Epithelial cell of proximal tubule (primary cell): ENCODE measurements around the gene SCLT1. TPM values are rescaled to one million over a fixed set of nuclear protein-coding genes. Genes with fewer than 3 reads are reported as not detected.

Source experiments
- DNase-seq: peaks from one replicate; pipeline ENCODE4 v3.0.0-alpha.2; 2011; ENCODE audit warnings: low read depth
- H3K4me3 ChIP-seq: 2 replicates; pipeline ENCODE4 v1.5.1; 2011; ENCODE audit warnings: low read depth, mild to moderate bottlenecking, low read length
- total RNA-seq: library from RNA; depleted of rRNA; stranded (reverse); fragments of >200 nt; gene quantifications from 2 replicates; pipeline ENCODE4 v1.2.3, GENCODE V29; 2015
- TF ChIP-seq, protein P1 (sequence below): conservative IDR thresholded peaks from 2 replicates; pipeline ENCODE4 v1.5.1; 2012; ENCODE audit warnings: low read depth, mild to moderate bottlenecking, low read length

Gene SCLT1
- total RNA-seq, 1 donor from 2014 or later, result 14.5 TPM

GRCh38 chr4:128868758-128869157 lies 224.6 kb downstream of the SCLT1 start:
- TF ChIP-seq, protein P1, sequence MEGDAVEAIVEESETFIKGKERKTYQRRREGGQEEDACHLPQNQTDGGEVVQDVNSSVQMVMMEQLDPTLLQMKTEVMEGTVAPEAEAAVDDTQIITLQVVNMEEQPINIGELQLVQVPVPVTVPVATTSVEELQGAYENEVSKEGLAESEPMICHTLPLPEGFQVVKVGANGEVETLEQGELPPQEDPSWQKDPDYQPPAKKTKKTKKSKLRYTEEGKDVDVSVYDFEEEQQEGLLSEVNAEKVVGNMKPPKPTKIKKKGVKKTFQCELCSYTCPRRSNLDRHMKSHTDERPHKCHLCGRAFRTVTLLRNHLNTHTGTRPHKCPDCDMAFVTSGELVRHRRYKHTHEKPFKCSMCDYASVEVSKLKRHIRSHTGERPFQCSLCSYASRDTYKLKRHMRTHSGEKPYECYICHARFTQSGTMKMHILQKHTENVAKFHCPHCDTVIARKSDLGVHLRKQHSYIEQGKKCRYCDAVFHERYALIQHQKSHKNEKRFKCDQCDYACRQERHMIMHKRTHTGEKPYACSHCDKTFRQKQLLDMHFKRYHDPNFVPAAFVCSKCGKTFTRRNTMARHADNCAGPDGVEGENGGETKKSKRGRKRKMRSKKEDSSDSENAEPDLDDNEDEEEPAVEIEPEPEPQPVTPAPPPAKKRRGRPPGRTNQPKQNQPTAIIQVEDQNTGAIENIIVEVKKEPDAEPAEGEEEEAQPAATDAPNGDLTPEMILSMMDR, result no peak
- no peak for DNase-seq
- H3K4me3 ChIP-seq, result no peak overlapping the region

- H3K4me3 ChIP-seq, result no peak overlapping the region
- TF ChIP-seq, protein P1, result no peak
- no peak for DNase-seq
Measured at GRCh38 chr4:128866691-128867090, 226.6 kb downstream of the SCLT1 start.

DNA sequence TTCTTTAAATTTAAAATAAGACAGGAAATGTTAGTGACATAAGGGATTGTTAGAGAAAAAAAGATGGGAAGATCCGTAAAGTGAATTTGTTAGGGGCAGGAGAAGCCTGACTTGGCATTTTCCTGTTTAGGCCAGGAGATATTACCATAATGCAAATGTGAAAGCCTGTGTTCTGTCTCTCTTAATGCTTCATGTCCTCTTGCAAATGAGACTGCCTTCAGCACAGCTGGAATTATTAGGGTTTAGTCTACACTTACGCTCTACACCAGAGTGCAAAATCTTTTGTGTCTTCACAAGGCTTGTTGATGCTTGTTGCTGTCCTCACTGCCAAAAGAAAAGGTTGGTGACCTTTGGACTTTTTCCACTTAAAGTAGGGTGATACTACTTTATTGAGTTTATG lies 227.1 kb downstream of the SCLT1 start:
- no peak overlapping the region for H3K4me3 ChIP-seq
- DNase-seq, result no peak
- TF ChIP-seq, protein P1, result no peak

GRCh38 chr4:128865132-128865531 lies 228.2 kb downstream of the SCLT1 start:
- H3K4me3 ChIP-seq, result no peak overlapping the region
- TF ChIP-seq, protein P1, result no peak
- no peak for DNase-seq

DNA sequence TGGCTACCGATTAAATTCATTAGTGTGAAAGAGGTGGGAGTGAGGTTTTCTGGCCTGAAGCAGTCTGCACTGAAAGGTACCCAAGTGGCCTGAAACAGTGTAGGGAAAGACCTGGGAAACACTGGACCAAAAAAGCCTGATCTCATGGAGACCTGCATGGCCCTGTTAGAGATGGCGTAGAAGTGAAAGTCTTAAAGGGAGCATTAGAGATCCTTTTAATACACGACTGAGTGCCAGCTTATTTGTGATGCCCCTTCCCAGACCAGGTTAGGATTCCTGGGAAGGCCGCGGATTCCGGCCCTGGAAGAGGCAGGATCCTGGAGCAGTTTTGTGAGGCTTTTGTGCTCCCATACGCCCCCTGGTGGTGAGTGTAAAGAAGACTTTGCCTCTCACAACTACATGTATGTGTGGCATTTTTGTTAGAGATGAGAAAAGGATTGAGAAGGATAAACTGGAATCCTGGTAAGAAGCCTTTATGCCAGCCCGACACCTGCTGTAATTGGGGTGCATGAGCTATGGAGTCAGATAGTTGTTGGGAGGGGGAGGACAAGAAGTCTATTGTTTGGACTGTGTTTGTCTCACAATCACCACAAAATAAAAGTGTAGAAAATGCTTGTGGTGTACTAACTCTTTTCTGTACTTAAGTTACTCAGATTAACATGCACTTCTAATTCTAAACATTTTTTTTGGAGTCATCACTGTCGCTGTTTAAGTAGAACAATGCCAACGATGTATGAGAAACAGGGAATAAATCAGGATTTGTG lies 229.8 kb downstream of the SCLT1 start:
- TF ChIP-seq, protein P1, result peak; percentile 92
- no peak overlapping the region for H3K4me3 ChIP-seq
- DNase-seq, result no peak

DNA sequence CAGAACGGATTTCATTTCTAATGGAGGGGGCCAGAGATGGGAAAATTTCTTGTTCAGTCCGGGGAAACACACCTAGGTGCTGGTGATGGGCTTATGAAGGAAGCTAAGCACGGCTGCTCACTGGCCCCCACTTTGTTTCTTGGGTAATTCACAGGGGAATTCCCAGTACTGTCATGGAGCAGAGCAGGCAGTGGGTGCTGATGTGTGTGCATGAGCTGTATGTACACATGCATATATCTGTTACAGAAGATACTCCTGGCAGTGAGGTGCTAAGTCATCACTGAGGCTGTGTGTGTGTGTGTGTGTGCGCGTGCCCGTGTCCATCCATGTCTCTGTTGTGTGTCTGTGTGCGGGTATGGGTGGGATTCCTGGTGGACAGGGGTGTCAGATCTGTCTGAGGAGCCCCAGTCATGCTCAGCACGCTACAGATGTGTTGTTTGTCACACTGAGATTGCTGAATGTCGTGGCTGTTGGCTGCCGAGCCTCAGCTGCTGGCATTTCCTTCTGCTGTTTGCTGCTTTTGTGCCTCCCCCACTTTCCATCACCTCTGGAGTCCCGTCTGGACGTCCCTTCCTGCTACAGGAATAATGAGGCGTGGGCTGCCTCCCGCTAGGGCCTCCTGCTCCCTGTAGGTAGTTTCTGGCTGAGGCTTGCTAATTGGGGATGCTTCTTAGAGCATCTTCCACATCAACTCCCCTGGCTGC lies 230.6 kb downstream of the SCLT1 start:
- TF ChIP-seq, protein P1, result no peak
- H3K4me3 ChIP-seq, result no peak overlapping the region
- DNase-seq, result no peak
